NCI-H446 (cell line): ENCODE results near the gene FILIP1L.
A peak's percentile ranks its signal among the peaks of the same experiment; 100 is the strongest.

Experiments used
- DNase-seq, 2 experiments: peaks; one replicate each; lab custom pipeline; 2025; lab: John Stamatoyannopoulos, UW

FILIP1L gene

GRCh38 chr3:100042166-100042981 lies 71.9 kb downstream of the FILIP1L start:
- DNase-seq, result no peak

GRCh38 chr3:100041328-100041749 lies 73.0 kb downstream of the FILIP1L start:
- peak; percentile 5 to 23 for DNase-seq

- no peak for DNase-seq
Observed at GRCh38 chr3:100040451-100041225, 73.7 kb downstream of the FILIP1L start.

GRCh38 chr3:100039075-100039474 lies 75.2 kb downstream of the FILIP1L start:
- no peak for DNase-seq

- DNase-seq, result no peak
Observed at GRCh38 chr3:100033903-100034471, 80.3 kb downstream of the FILIP1L start.

- no peak for DNase-seq
Observed at GRCh38 chr3:100033184-100033583, 81.1 kb downstream of the FILIP1L start.

GRCh38 chr3:100032243-100032642 lies 82.1 kb downstream of the FILIP1L start:
- DNase-seq, result peak; percentile 33 to 45

- DNase-seq, result no peak
Observed at GRCh38 chr3:100030914-100031425, 83.3 kb downstream of the FILIP1L start.

- no peak for DNase-seq
Observed at GRCh38 chr3:100030346-100030745, 84.0 kb downstream of the FILIP1L start.

- DNase-seq, result no peak
Observed at GRCh38 chr3:100029689-100030088, 84.6 kb downstream of the FILIP1L start.

- DNase-seq, result no peak
Observed at GRCh38 chr3:100029052-100029451, 85.2 kb downstream of the FILIP1L start.

GRCh38 chr3:100027321-100027720 lies 87.0 kb downstream of the FILIP1L start:
- no peak for DNase-seq

- DNase-seq, result no peak
Observed at GRCh38 chr3:100024520-100025303, 89.6 kb downstream of the FILIP1L start.

GRCh38 chr3:100023595-100023994 lies 90.7 kb downstream of the FILIP1L start:
- DNase-seq, result no peak

GRCh38 chr3:100023150-100023549 lies 91.2 kb downstream of the FILIP1L start:
- DNase-seq, result peak in 1 of 2 experiments; percentile 23

GRCh38 chr3:100022506-100022905 lies 91.8 kb downstream of the FILIP1L start:
- DNase-seq, result no peak

- DNase-seq, result no peak
Observed at GRCh38 chr3:100020876-100021644, 93.2 kb downstream of the FILIP1L start.

- no peak for DNase-seq
Observed at GRCh38 chr3:100019719-100020118, 94.6 kb downstream of the FILIP1L start.

GRCh38 chr3:100018806-100019205 lies 95.5 kb downstream of the FILIP1L start:
- DNase-seq, result no peak

- DNase-seq, result no peak
Observed at GRCh38 chr3:100010087-100010417, 104.2 kb downstream of the FILIP1L start.
